ENCODE data around the gene BBS9. TPM values are rescaled to one million over a fixed set of nuclear protein-coding genes. Genes with fewer than 3 reads are reported as not detected.

The BBS9 gene
- total and polyA plus RNA-seq, 11 donors, result 7.4 to 29.3 (median 11.3) TPM

DNA sequence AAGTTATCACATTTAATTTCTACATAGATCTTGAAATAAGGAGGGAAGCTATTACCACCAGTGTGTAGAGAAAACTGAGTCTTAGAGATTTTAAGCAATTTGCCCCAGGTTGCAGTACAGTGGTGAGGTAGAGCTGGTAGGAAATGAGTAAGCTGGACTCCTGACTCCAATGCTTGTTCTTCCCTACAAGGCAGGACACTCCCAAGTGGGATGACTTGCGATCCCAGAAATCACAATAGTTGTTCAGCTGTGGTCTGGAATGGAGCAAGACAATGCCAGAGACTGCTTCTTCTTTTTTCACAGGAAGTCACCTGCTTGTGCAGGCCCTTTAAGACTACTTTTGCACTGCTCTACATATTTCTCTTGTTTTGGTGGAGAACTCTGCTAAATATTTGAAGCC, 448.8 kb downstream of the BBS9 start:
- Histone ChIP-seq H3K36me3 (no peaks in the 10 kb centered on the region), H3K4me3 (no peak overlapping the region), H3K27ac (no peak overlapping the region), H3K4me1 (no peaks in the 10 kb centered on the region), H3K9me3 (peaks cover 0 to 10% (median 0%) of the 10 kb centered on the region in 12 donors), H3K27me3 (no peaks in the 10 kb centered on the region)
- no peak for ATAC-seq
- intact Hi-C loops (cut with DNase I), result no loop called here
- 76 to 94% (median 87%) methylated on average over 1 of the region's 1 CpG for WGBS, 4 donors
- TF ChIP-seq, protein P1, sequence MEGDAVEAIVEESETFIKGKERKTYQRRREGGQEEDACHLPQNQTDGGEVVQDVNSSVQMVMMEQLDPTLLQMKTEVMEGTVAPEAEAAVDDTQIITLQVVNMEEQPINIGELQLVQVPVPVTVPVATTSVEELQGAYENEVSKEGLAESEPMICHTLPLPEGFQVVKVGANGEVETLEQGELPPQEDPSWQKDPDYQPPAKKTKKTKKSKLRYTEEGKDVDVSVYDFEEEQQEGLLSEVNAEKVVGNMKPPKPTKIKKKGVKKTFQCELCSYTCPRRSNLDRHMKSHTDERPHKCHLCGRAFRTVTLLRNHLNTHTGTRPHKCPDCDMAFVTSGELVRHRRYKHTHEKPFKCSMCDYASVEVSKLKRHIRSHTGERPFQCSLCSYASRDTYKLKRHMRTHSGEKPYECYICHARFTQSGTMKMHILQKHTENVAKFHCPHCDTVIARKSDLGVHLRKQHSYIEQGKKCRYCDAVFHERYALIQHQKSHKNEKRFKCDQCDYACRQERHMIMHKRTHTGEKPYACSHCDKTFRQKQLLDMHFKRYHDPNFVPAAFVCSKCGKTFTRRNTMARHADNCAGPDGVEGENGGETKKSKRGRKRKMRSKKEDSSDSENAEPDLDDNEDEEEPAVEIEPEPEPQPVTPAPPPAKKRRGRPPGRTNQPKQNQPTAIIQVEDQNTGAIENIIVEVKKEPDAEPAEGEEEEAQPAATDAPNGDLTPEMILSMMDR (IDR thresholded peaks at IDR 0.05), result no peak
- TF ChIP-seq POLR2A (IDR thresholded peaks at IDR 0.05), result no peak
- no peak for DNase-seq

DNA sequence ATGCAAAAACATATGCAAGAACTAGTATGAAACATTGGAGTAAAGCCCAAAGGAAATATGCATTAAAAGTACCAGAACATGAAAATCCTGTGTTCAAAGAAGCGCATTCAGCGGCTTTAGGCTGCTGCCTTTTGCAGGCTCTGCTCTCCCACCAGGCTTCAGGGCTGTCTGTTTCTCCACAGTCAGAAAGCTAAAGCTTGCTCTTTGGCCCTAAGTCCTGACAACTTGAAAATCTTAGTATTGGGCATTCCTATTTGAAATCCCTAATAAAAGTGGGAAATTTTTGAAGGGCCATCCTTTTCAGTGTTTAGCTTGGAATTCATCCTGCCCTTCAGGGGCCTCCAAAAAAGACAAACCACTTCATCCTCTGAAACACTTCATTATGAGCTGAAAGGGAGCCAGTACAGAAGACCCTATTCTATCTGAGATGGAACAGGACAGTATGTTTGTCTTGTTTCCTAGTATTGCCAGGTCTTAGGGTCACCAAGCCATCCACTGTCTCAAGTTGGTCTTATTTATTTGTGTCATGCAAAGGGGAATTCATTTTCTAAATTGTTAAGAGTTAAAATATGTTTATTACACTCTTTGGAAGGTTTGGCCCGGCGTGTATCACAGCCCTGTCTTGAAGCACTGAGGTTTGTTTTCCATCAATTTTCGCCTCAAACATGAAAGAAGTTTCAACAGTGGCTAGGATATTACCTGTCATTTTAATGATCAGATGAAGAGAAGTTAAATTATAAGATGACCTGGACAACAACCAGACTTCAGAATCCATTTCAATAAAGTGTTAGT, 449.7 kb downstream of the BBS9 start:
- no peaks in the 10 kb centered on the region for H3K27me3 ChIP-seq
- intact Hi-C loops (cut with DNase I), result no loop called here
- DNase-seq, result no peak
- no peaks in the 10 kb centered on the region for H3K4me1 ChIP-seq
- no peak overlapping the region for H3K27ac ChIP-seq
- H3K4me3 ChIP-seq, result no peak overlapping the region
- no peak for ATAC-seq
- no peaks in the 10 kb centered on the region for H3K36me3 ChIP-seq
- TF ChIP-seq, protein P1 (IDR thresholded peaks at IDR 0.05), result no peak
- no peak for TF ChIP-seq POLR2A (IDR thresholded peaks at IDR 0.05)
- 94 to 97% (median 96%) methylated on average over 5 of the region's 5 CpGs for WGBS, 4 donors
- H3K9me3 ChIP-seq, result peaks cover 0 to 10% (median 0%) of the 10 kb centered on the region in 12 donors

DNA sequence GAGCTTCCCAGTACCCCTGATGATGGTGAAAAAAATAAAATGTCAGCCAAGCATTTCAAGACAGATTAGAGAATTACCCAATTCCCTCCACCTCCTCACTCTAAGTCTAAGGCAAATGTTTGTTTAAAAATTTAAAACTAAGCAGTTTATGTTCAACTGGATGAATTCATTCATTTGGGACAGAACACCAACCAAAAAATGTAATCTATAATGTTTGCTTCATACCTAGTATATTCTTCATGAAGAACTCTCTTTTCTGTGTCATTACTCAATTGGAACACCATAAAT, 450.3 kb downstream of the BBS9 start:
- Histone ChIP-seq H3K4me1 (no peaks in the 10 kb centered on the region), H3K9me3 (peaks cover 0 to 10% (median 0%) of the 10 kb centered on the region in 12 donors), H3K4me3 (no peak overlapping the region), H3K27me3 (no peaks in the 10 kb centered on the region), H3K36me3 (no peaks in the 10 kb centered on the region), H3K27ac (no peak overlapping the region)
- ATAC-seq, result no peak
- no peak for DNase-seq
- TF ChIP-seq, protein P1 (IDR thresholded peaks at IDR 0.05), result no peak
- no peak for TF ChIP-seq POLR2A (IDR thresholded peaks at IDR 0.05)
- intact Hi-C loops (cut with DNase I), result no loop called here

DNA sequence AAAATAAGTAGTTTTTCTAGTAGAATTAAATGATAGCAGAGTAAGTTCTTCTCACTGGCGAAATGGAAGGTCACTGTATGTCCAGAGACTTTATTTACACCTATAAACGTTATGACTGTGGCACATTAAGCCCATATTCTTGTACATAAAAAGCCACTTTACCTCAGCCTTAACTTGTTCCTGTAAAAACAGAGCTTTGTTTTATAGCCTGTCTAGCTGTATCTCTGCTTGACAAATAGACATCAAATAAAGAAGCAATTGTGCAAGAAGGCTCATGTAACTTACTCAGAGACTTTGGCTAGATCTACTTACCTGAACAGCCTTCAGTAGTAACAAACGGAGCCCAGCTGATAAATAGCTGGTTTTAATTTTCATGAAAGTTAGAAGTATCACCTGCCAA, 451.9 kb downstream of the BBS9 start:
- H3K27me3 ChIP-seq, result no peaks in the 10 kb centered on the region
- no peak overlapping the region for H3K4me3 ChIP-seq
- TF ChIP-seq, protein P1 (IDR thresholded peaks at IDR 0.05), result no peak
- TF ChIP-seq POLR2A (IDR thresholded peaks at IDR 0.05), result no peak
- 85 to 94% (median 88%) methylated on average over 3 of the region's 3 CpGs for whole genome bisulfite sequencing, 4 donors
- peaks cover 0 to 10% (median 0%) of the 10 kb centered on the region in 12 donors for H3K9me3 ChIP-seq
- H3K27ac ChIP-seq, result no peak overlapping the region
- DNase-seq (no peak), ATAC-seq (no peak)
- H3K36me3 ChIP-seq, result no peaks in the 10 kb centered on the region
- no peaks in the 10 kb centered on the region for H3K4me1 ChIP-seq
- intact Hi-C loops (cut with DNase I), result no loop called here

All from heart left ventricle (tissue), 16 donors.